ENCODE data around the gene FOXK2. TPM values are rescaled to one million over a fixed set of nuclear protein-coding genes. Genes with fewer than 3 reads are reported as not detected.

Gene FOXK2
- total and polyA plus RNA-seq, 2 of the 8 experiments (the other 6 are each of a cell fraction or from before 2014, with no cell fraction given): 34.7 to 64.9 TPM

DNA sequence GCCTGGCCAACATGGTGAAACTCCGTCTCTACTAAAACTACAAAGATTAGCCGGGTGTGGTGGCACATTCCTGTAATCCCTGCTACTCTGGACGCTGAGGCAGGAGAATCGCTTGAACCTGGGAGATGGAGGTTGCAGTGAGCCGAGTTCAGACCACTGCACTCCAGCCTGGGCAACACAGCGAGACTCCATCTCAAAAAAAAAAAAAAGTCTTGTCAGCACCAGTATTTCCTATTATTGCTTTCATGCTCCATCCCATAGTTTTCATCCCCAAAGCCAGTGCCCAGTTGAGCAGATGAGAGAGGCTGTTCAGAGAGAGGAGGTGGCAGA, 70.3 kb downstream of the FOXK2 start:
- no peak overlapping the region for H4K5ac ChIP-seq (ENCODE audit: insufficient read length, low read depth, low read length)
- no peaks in the 10 kb centered on the region for H3K27me3 ChIP-seq (replicated peaks in 1 of 4; ENCODE audit: control insufficient read depth in 3 of 4, extremely low read depth in 1 of 4, insufficient read depth in 3 of 4, low read length in 3 of 4)
- no peaks in the 10 kb centered on the region; a peak in 1 of 4 replicates for H3K9me3 ChIP-seq (ENCODE audit: insufficient read depth in 2 of 2, low read depth in 1 of 2, low read length in 1 of 2)
- H3K4me1 ChIP-seq (replicated peaks in 1 of 4; ENCODE audit: control insufficient read depth in 3 of 4, insufficient read depth in 4 of 4, low read length in 3 of 4): peaks cover 0 to 9% (median 5%) of the 10 kb centered on the region in 4 experiments; a peak in 5 of 7 replicates
- FAIRE-seq (no peak), DNase-seq (ENCODE audit: low read depth in 1 of 2, low spot score in 2 of 2) (no peak)
- H3K18ac ChIP-seq (ENCODE audit: extremely low read depth, low read length): no peak overlapping the region
- H3K56ac ChIP-seq (replicated peaks; ENCODE audit: insufficient read length, low read depth, low read length): no peak overlapping the region
- H4K8ac ChIP-seq (ENCODE audit: extremely low read depth, insufficient read depth, low read length): no peak overlapping the region
- no peak overlapping the region for H2AK5ac ChIP-seq (ENCODE audit: low read depth, low read length)
- no peak overlapping the region for H2BK5ac ChIP-seq (ENCODE audit: low read depth, low read length)
- 0 out of 2 replicates have a peak, but pooled peaks cover 3% of the 10 kb centered on the region for H3K23me2 ChIP-seq (ENCODE audit: low read depth, low read length)
- no peak overlapping the region for H2BK120ac ChIP-seq (replicated peaks; ENCODE audit: low read depth, low read length)
- no peak overlapping the region for H3K27ac ChIP-seq (ENCODE audit: low read depth, low read length)
- H4K20me1 ChIP-seq (replicated peaks in 1 of 2; ENCODE audit: control insufficient read depth in 1 of 2, insufficient read depth in 2 of 2, low read length in 2 of 2): peaks cover 4 to 18% of the 10 kb centered on the region in 2 experiments
- CTCF ChIA-PET (ENCODE audit: partially characterized antibody): no interaction called here
- no peak overlapping the region for H4K91ac ChIP-seq (replicated peaks; ENCODE audit: insufficient read length, low read length)
- POLR2A ChIA-PET (ENCODE audit: partially characterized antibody): no interaction called here
- H2BK20ac ChIP-seq (ENCODE audit: low read length): no peak overlapping the region
- H3K36me3 ChIP-seq (ENCODE audit: control insufficient read depth in 2 of 4, insufficient read depth in 4 of 4, low read length in 3 of 4): peaks cover 5 to 35% (median 24%) of the 10 kb centered on the region in 4 experiments
- no peak overlapping the region for H2BK12ac ChIP-seq (ENCODE audit: low read depth, low read length)
- no peaks in the 10 kb centered on the region; a peak in 1 of 4 replicates for H3K79me2 ChIP-seq (ENCODE audit: control insufficient read depth in 1 of 2, insufficient read depth in 2 of 2, low read length in 2 of 2)
- no peak overlapping the region for H3K4me2 ChIP-seq (ENCODE audit: insufficient read depth in 1 of 2, low read depth in 2 of 2, low read length in 2 of 2)
- H3K14ac ChIP-seq (ENCODE audit: insufficient read length): no peak overlapping the region
- H3K4me3 ChIP-seq (ENCODE audit: extremely low read depth in 1 of 4, insufficient read depth in 2 of 4, low read depth in 3 of 4, low read length in 4 of 4): no peak overlapping the region
- H2BK15ac ChIP-seq (ENCODE audit: low read length): no peak overlapping the region
- no peak overlapping the region for H3K4ac ChIP-seq (replicated peaks; ENCODE audit: insufficient read length, low read depth, low read length)
- no peak overlapping the region for H3K23ac ChIP-seq (ENCODE audit: insufficient read length)
- peaks cover 5% of the 10 kb centered on the region for H3K79me1 ChIP-seq (ENCODE audit: low read depth, low read length)
- no peak overlapping the region for H2AFZ ChIP-seq (ENCODE audit: low read length)
- 80% methylated on average over 6 of the region's 6 CpGs; no CpG with 5 or more reads in 1 of the 2 experiments for WGBS, 2 experiments (ENCODE audit: extremely low coverage in 1 of 2, insufficient coverage in 1 of 2, insufficient read length in 1 of 2, insufficient replicate concordance in 2 of 2, low coverage in 1 of 2, low lambda C conversion rate in 2 of 2, missing lambda C conversion rate in 1 of 2)
- H3K9ac ChIP-seq (replicated peaks in 1 of 4; ENCODE audit: extremely low read depth in 1 of 4, low read depth in 3 of 4, low read length in 3 of 4): no peak overlapping the region
- TF ChIP-seq EGR1 (IDR thresholded peaks at IDR 0.05; ENCODE audit: borderline replicate concordance, low read depth, low read length) (no peak), CBX5 (IDR thresholded peaks at IDR 0.05; ENCODE audit: low read depth, low read length) (no peak), MAFK (IDR thresholded peaks at IDR 0.05; ENCODE audit: low read depth, low read length) (no peak), GABPA (IDR thresholded peaks at IDR 0.05; ENCODE audit: borderline replicate concordance, insufficient read depth, low read length) (no peak), TEAD4 (IDR thresholded peaks at IDR 0.05; ENCODE audit: low read depth, low read length) (no peak)
